Nephron progenitor cell (in vitro differentiated cells): ENCODE results near the gene MYLK.
"Not testable (repeated sequence)": the region's sequence is repeated elsewhere in the genome, so short reads cannot be mapped to it uniquely, and the experiment has no call there.

ENCODE experiments used
- DNase-seq: peaks from one replicate; pipeline ENCODE4 v3.0.0; 2021
- H3K27ac Mint-ChIP-seq: 2 replicates; pipeline ENCODE4 v1.8.0; 2021; ENCODE audit warnings: mild to moderate bottlenecking, moderate library complexity, mixed read lengths
- H3K27me3 Mint-ChIP-seq: 2 replicates; pipeline ENCODE4 v1.8.0; 2021; ENCODE audit warnings: mild to moderate bottlenecking, low read depth, mixed read lengths; ENCODE audit not compliant: poor library complexity
- H3K36me3 Mint-ChIP-seq: 2 replicates; pipeline ENCODE4 v1.8.0; 2021; ENCODE audit warnings: low read depth, mixed read lengths
- H3K4me1 Mint-ChIP-seq: 2 replicates; pipeline ENCODE4 v1.8.0; 2021; ENCODE audit warnings: mixed read lengths
- H3K4me3 Mint-ChIP-seq: 2 replicates; pipeline ENCODE4 v1.8.0; 2021; ENCODE audit warnings: mild to moderate bottlenecking, moderate library complexity, mixed read lengths
- H3K9me3 Mint-ChIP-seq: 2 replicates; pipeline ENCODE4 v1.8.0; 2021; ENCODE audit warnings: mild to moderate bottlenecking, moderate library complexity, mixed read lengths
- CTCF ChIP-seq: fragments of 200-600 bp; sonication (generic); IDR thresholded peaks from 2 replicates; pipeline ENCODE4 v1.5.0; 2021; ENCODE audit warnings: antibody characterized with exemption

MYLK gene

DNA sequence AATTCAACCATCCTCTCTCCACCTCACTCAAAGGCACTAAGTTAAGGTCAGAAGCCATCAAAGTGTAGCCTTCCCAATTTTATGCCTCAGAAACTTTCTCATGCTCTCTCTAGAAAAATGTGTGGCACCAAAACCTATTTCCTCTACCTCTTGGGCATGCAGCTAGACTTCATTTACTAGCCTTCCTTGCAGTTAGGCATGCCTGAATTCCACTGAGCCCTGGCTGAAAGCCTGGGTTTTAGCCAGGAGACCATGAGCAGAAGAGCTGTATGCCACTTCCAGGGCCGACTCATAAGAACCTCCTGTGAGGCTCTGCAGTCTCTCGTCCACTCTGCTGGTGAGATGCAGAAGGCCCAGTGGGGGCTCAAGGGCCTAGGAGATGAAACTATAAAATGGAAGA lies 145.0 kb downstream of the MYLK start:
- Mint-ChIP-seq H3K4me1 (peaks cover 8% of the 10 kb centered on the region), H3K4me3 (no peak overlapping the region), H3K27ac (no peak overlapping the region), H3K9me3 (no peaks in the 10 kb centered on the region), H3K36me3 (peaks cover 16% of the 10 kb centered on the region), H3K27me3 (peaks cover 8% of the 10 kb centered on the region)
- TF ChIP-seq CTCF: no peak
- DNase-seq: no peak

GRCh38 chr3:123738522-123738921 lies 145.6 kb downstream of the MYLK start:
- not testable (repeated sequence) for DNase-seq, H3K4me1 Mint-ChIP-seq, H3K9me3 Mint-ChIP-seq, H3K27me3 Mint-ChIP-seq, H3K4me3 Mint-ChIP-seq, H3K27ac Mint-ChIP-seq
- peaks cover 16% of the 10 kb centered on the region for H3K36me3 Mint-ChIP-seq

DNA sequence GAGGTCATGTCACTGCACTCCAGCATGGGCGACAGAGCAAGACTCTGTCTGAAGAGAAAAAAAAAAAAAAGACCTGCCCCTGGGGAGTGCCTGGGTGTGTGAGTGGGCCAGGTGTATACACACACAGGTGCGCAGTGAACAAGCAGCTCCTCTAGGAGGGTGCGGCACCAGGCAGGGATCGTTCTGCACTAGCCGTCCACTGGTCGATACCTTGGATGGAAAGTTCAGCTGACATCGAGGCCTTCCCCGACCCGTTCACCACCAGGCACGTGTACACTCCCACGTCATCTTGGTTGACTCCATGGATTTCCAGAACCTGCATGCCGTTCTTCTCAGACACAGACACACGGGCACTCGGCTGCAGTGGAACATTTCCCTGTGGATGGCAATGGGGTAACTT lies 147.0 kb downstream of the MYLK start:
- Mint-ChIP-seq H3K27me3 (peaks cover 8% of the 10 kb centered on the region), H3K4me3 (no peak overlapping the region), H3K27ac (no peak overlapping the region), H3K9me3 (no peaks in the 10 kb centered on the region), H3K36me3 (peaks cover 16% of the 10 kb centered on the region), H3K4me1 (peaks cover 8% of the 10 kb centered on the region)
- no peak for TF ChIP-seq CTCF
- DNase-seq: no peak

- no peak overlapping the region for H3K27ac Mint-ChIP-seq
- DNase-seq: no peak
- H3K4me1 Mint-ChIP-seq: peaks cover 15% of the 10 kb centered on the region
- H3K9me3 Mint-ChIP-seq: no peaks in the 10 kb centered on the region
- peaks cover 8% of the 10 kb centered on the region for H3K27me3 Mint-ChIP-seq
- TF ChIP-seq CTCF: no peak
- H3K4me3 Mint-ChIP-seq: no peak overlapping the region
- H3K36me3 Mint-ChIP-seq: peaks cover 16% of the 10 kb centered on the region
Observed at GRCh38 chr3:123735456-123735855, 148.7 kb downstream of the MYLK start.

GRCh38 chr3:123734527-123734902 lies 149.6 kb downstream of the MYLK start:
- Mint-ChIP-seq H3K27me3 (peaks cover 8% of the 10 kb centered on the region), H3K4me3 (no peak overlapping the region), H3K9me3 (no peaks in the 10 kb centered on the region), H3K36me3 (peaks cover 16% of the 10 kb centered on the region), H3K27ac (no peak overlapping the region), H3K4me1 (peaks cover 17% of the 10 kb centered on the region)
- no peak for DNase-seq
- no peak for TF ChIP-seq CTCF

- H3K36me3 Mint-ChIP-seq: peaks cover 16% of the 10 kb centered on the region
- no peak for DNase-seq
- peaks cover 5% of the 10 kb centered on the region for H3K9me3 Mint-ChIP-seq
- no peak overlapping the region for H3K4me3 Mint-ChIP-seq
- TF ChIP-seq CTCF: no peak
- peaks cover 8% of the 10 kb centered on the region for H3K27me3 Mint-ChIP-seq
- H3K4me1 Mint-ChIP-seq: peaks cover 14% of the 10 kb centered on the region
- H3K27ac Mint-ChIP-seq: no peak overlapping the region
Observed at GRCh38 chr3:123733805-123734526, 150.2 kb downstream of the MYLK start.
